HCT116 (cell line): Measurements from ENCODE around the gene PPFIBP1. TPM values are rescaled to one million over a fixed set of nuclear protein-coding genes. Genes with fewer than 3 reads are reported as not detected.
"Not testable (repeated sequence)": the region's sequence is repeated elsewhere in the genome, so short reads cannot be mapped to it uniquely, and the experiment has no call there.

Source experiments
- ATAC-seq: fragments of 200-7000 bp; cut with Tn5 transposase; 2 replicates; pipeline ENCODE4 v1.9.1; 2020; ENCODE audit warnings: mild to moderate bottlenecking, moderate library complexity
- BruUV-seq: library from RNA; stranded (reverse); fragments of 400-500 nt; replicated peaks from 2 replicates; lab custom pipeline; 2021; lab: Mats Ljungman, UMichigan
- CTCF ChIA-PET: fragments of 300-600 bp; sonication (Branson Sonifier 250); formaldehyde crosslinking; loops from one replicate; lab custom pipeline; 2021; ENCODE audit warnings: antibody characterized with exemption; lab: Charles Lee
- POLR2A ChIA-PET: fragments of 300-600, 350-600 bp; sonication (Branson Sonifier 250); formaldehyde crosslinking; loops from one replicate; lab custom pipeline; 2021; ENCODE audit warnings: antibody characterized with exemption; lab: Charles Lee
- RAD21 ChIA-PET, 2 experiments: fragments of 300-600 bp; sonication (Branson Sonifier 250); formaldehyde crosslinking; loops; one replicate each; lab custom pipeline; 2023; ENCODE audit warnings: low total read pairs in 2 of 2; ENCODE audit not compliant: uncharacterized antibody in 2 of 2, unreplicated experiment in 2 of 2, low non-redundant PET in 1 of 2; lab: Charles Lee
- DNase-seq: peaks from one replicate; pipeline ENCODE4 v3.0.0-alpha.2; 2010; ENCODE audit warnings: low read depth, low spot score
- H2AFZ ChIP-seq: fragments of 200-600 bp; shearing (Covaris generic), sonication (generic); 2 replicates; pipeline ENCODE4 v1.6.1; 2017; ENCODE audit warnings: low read depth, mixed run types, mixed read lengths, antibody characterized with exemption, low read length; ENCODE audit not compliant: poor library complexity, severe bottlenecking
- H3K27ac ChIP-seq: 2 replicates; pipeline ENCODE4 v1.5.1; 2012; ENCODE audit warnings: low read depth, low read length
- H3K27me3 ChIP-seq: fragments of 200-600 bp; sonication (generic); 2 replicates; pipeline ENCODE4 v1.6.1; 2016; ENCODE audit warnings: mixed run types, low read length, mixed read lengths; ENCODE audit not compliant: insufficient read depth
- H3K36me3 ChIP-seq, 2 experiments: fragments of 200-500 bp in 1 of 2; fragments of 200-600 bp in 1 of 2; sonication (Bioruptor generic) in 1 of 2; sonication (generic) in 1 of 2; 2 replicates each; pipeline versions ENCODE4 v1.5.1 to v1.6.1; 2014 to 2016; ENCODE audit warnings: low read length in 2 of 2, inconsistent platforms in 1 of 2, mixed read lengths in 1 of 2, mixed run types in 1 of 2; ENCODE audit not compliant: insufficient read depth in 2 of 2, control insufficient read depth in 1 of 2
- H3K4me1 ChIP-seq, 2 experiments: fragments of 200-600 bp in 1 of 2; sonication (generic) in 1 of 2; 2 replicates each; pipeline versions ENCODE4 v1.5.1 to v1.6.1; 2012 to 2017; ENCODE audit warnings: low read length in 2 of 2, inconsistent platforms in 1 of 2, mild to moderate bottlenecking in 1 of 2, mixed read lengths in 1 of 2, mixed run types in 1 of 2, moderate library complexity in 1 of 2; ENCODE audit not compliant: insufficient read depth in 2 of 2, control insufficient read depth in 1 of 2
- H3K4me2 ChIP-seq: fragments of 200-600 bp; sonication (generic); 2 replicates; pipeline ENCODE4 v1.6.1; 2017; ENCODE audit warnings: mixed run types, low read length, mixed read lengths
- H3K4me3 ChIP-seq, 2 experiments: fragments of 200-600 bp in 1 of 2; sonication (generic) in 1 of 2; replicated peaks in 1 of 2; 2 replicates each; pipeline ENCODE4 v1.5.1; 2011 to 2016; ENCODE audit warnings: low read length in 2 of 2, control low read depth in 1 of 2, low read depth in 1 of 2, mild to moderate bottlenecking in 1 of 2, mixed read lengths in 1 of 2, mixed run types in 1 of 2
- H3K79me2 ChIP-seq: fragments of 200-600 bp; sonication (generic); 2 replicates; pipeline ENCODE4 v1.6.1; 2017; ENCODE audit warnings: mild to moderate bottlenecking, mixed run types, low read length, moderate library complexity, mixed read lengths; ENCODE audit not compliant: insufficient read depth
- H3K9ac ChIP-seq: fragments of 200-600 bp; sonication (generic); 2 replicates; pipeline ENCODE4 v1.6.1; 2016; ENCODE audit warnings: low read length, mixed read lengths
- H3K9me2 ChIP-seq: fragments of 200-600 bp; sonication (generic), shearing (Covaris generic); 2 replicates; pipeline ENCODE4 v1.6.1; 2017; ENCODE audit warnings: mixed run types, mild to moderate bottlenecking, moderate library complexity; ENCODE audit not compliant: insufficient read depth
- H3K9me3 ChIP-seq, 2 experiments: fragments of 200-500 bp in 1 of 2; fragments of 200-600 bp in 1 of 2; sonication (Bioruptor generic) in 1 of 2; sonication (generic) in 1 of 2; 2 replicates each; pipeline ENCODE4 v1.6.1; 2014 to 2017; ENCODE audit warnings: low read length in 2 of 2, mixed read lengths in 2 of 2, inconsistent platforms in 1 of 2, low read depth in 1 of 2, mild to moderate bottlenecking in 1 of 2, mixed run types in 1 of 2, moderate library complexity in 1 of 2; ENCODE audit not compliant: control insufficient read depth in 1 of 2, insufficient read depth in 1 of 2
- H4K20me1 ChIP-seq: fragments of 200-600 bp; sonication (generic), shearing (Covaris generic); 2 replicates; pipeline ENCODE4 v1.6.1; 2017; ENCODE audit warnings: mixed run types, mild to moderate bottlenecking, moderate library complexity; ENCODE audit not compliant: insufficient read depth
- CBX3 ChIP-seq: IDR thresholded peaks from 2 replicates; pipeline ENCODE4 v1.6.1; 2012; ENCODE audit warnings: low read depth
- CEBPB ChIP-seq: IDR thresholded peaks from 2 replicates; pipeline ENCODE4 v1.6.1; 2012; ENCODE audit warnings: low read depth
- CTCF ChIP-seq, 3 experiments: fragments of 200-600 bp in 1 of 3; sonication (generic) in 1 of 3; IDR thresholded peaks in 2 of 3; conservative IDR thresholded peaks in 1 of 3; 2 replicates each; pipeline ENCODE4 v1.5.1; 2012 to 2017; ENCODE audit warnings: low read depth in 2 of 3, low read length in 2 of 3, antibody characterized with exemption in 1 of 3, borderline replicate concordance in 1 of 3, control low read depth in 1 of 3, mild to moderate bottlenecking in 1 of 3, mixed read lengths in 1 of 3, mixed run types in 1 of 3, moderate library complexity in 1 of 3; ENCODE audit not compliant: insufficient read depth in 1 of 3
- JUND ChIP-seq: IDR thresholded peaks from 2 replicates; pipeline ENCODE4 v1.6.1; 2012
- RAD21 ChIP-seq: IDR thresholded peaks from 2 replicates; pipeline ENCODE4 v1.6.1; 2012; ENCODE audit warnings: low read depth, mild to moderate bottlenecking
- SIN3A ChIP-seq: IDR thresholded peaks from 2 replicates; pipeline ENCODE4 v1.6.1; 2012; ENCODE audit warnings: low read depth
- SRF ChIP-seq: IDR thresholded peaks from 2 replicates; pipeline ENCODE4 v1.6.1; 2012; ENCODE audit warnings: low read depth
- YY1 ChIP-seq: IDR thresholded peaks from 2 replicates; pipeline ENCODE4 v1.6.1; 2011; ENCODE audit warnings: low read length, low read depth, moderate library complexity, mild to moderate bottlenecking; ENCODE audit not compliant: insufficient replicate concordance; ENCODE audit errors: extremely low read depth
- intact Hi-C: fragments of 100-400 bp; cut with micrococcal nuclease; formaldehyde crosslinking; loops from 2 replicates; pipeline ENCODE4 v1.10.0; 2022
- total RNA-seq: library from RNA; stranded (reverse); gene quantifications from one replicate; pipeline ENCODE4 v1.2.1, GENCODE V29; 2021; ENCODE audit not compliant: unreplicated experiment

The PPFIBP1 gene
- total RNA-seq, 1 experiment from 2014 or later, result 102 TPM

- intact Hi-C loops, result loop anchor here (1.0 to 2.0 kb wide), 3 partner anchors 217 to 268 kb away; no protein-coding TSS in a partner anchor
- Histone ChIP-seq H3K27me3 (no peaks in the 10 kb centered on the region), H3K9ac (no peak overlapping the region), H3K9me3 (no peaks in the 10 kb centered on the region), H4K20me1 (no peaks in the 10 kb centered on the region), H3K79me2 (no peaks in the 10 kb centered on the region), H3K27ac (no peak overlapping the region; the same call in 1 of the 2 replicates), H3K4me2 (no peak overlapping the region), H2AFZ (no peak overlapping the region), H3K4me1 (no peaks in the 10 kb centered on the region), H3K9me2 (no peaks in the 10 kb centered on the region), H3K4me3 (no peak overlapping the region), H3K36me3 (peaks cover 0 to 4% of the 10 kb centered on the region in 2 experiments; a peak in 3 of 4 replicates)
- BruUV-seq, result no TSS peak
- ChIA-PET POLR2A (no interaction called here), CTCF (interaction anchor here (1.4 kb wide), 1 partner anchor 228 kb away, joined by 4 read pairs; no protein-coding TSS in a partner anchor), RAD21 (no interaction called here)
- peak; percentile 83 for TF ChIP-seq RAD21
- peak; percentile 68 to 87 (median 82); a peak in 5 of 6 replicates for TF ChIP-seq CTCF (IDR thresholded peaks at IDR 0.05 in 2 of 3, conservative IDR thresholded peaks at IDR 0.05 in 1 of 3; ENCODE audit: borderline replicate concordance in 1 of 3, insufficient read depth in 1 of 3, low read depth in 2 of 3, low read length in 2 of 3)
- no peak for TF ChIP-seq JUND
- ATAC-seq (peak; percentile 78), DNase-seq (peak; percentile 58)
Measured at GRCh38 chr12:27652174-27652763, 128.3 kb downstream of the PPFIBP1 start.

DNA sequence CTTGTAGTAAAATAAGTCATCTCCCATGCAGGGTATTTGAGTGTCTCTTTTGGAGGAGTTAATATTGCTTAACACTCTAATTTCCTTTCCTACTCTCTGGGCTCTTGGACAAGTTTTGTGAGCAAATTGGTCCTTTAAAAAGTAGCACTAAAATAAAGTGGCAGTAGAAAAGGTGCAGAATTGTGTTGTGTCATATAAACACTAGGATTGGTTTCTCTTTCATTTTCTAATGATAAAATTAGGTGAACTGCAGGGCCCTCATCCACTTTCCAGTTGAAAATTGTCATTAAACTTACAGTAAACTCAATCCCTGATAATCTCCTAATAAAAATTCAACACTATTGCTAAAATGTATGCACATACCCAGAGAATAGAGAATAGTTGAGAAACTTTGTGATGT lies 129.7 kb downstream of the PPFIBP1 start:
- no peaks in the 10 kb centered on the region for H3K9me3 ChIP-seq
- no TSS peak for BruUV-seq
- H3K4me3 ChIP-seq, result no peak overlapping the region
- H4K20me1 ChIP-seq, result no peaks in the 10 kb centered on the region
- no peak overlapping the region for H3K4me2 ChIP-seq
- intact Hi-C loops, result loop anchor here (2.0 kb wide), 1 partner anchor 229 kb away; no protein-coding TSS in a partner anchor
- TF ChIP-seq CTCF (IDR thresholded peaks at IDR 0.05 in 2 of 3, conservative IDR thresholded peaks at IDR 0.05 in 1 of 3; ENCODE audit: borderline replicate concordance in 1 of 3, insufficient read depth in 1 of 3, low read depth in 2 of 3, low read length in 2 of 3) (no peak), SRF (no peak), JUND (no peak), SIN3A (no peak), CBX3 (no peak), CEBPB (no peak), YY1 (no peak)
- DNase-seq, result no peak
- no peak overlapping the region for H3K9ac ChIP-seq
- no peaks in the 10 kb centered on the region for H3K4me1 ChIP-seq
- POLR2A ChIA-PET, result no interaction called here
- no peaks in the 10 kb centered on the region for H3K79me2 ChIP-seq
- H3K27me3 ChIP-seq, result no peaks in the 10 kb centered on the region
- RAD21 ChIA-PET, result no interaction called here
- ATAC-seq, result no peak
- H3K27ac ChIP-seq, result no peak overlapping the region
- H3K9me2 ChIP-seq, result no peaks in the 10 kb centered on the region
- H2AFZ ChIP-seq, result no peak overlapping the region
- CTCF ChIA-PET, result interaction anchor here (1.4 kb wide), 1 partner anchor 229 kb away, joined by 4 read pairs; no protein-coding TSS in a partner anchor
- H3K36me3 ChIP-seq, result peaks cover 0 to 3% of the 10 kb centered on the region in 2 experiments; a peak in 2 of 4 replicates

- H3K36me3 ChIP-seq, H3K79me2 ChIP-seq, H3K9me2 ChIP-seq, H3K9ac ChIP-seq, DNase-seq, POLR2A ChIA-PET, RAD21 ChIA-PET, H3K4me1 ChIP-seq, BruUV-seq, H3K9me3 ChIP-seq, H3K27ac ChIP-seq, CTCF ChIA-PET, H3K4me3 ChIP-seq, intact Hi-C loops, H3K4me2 ChIP-seq, H4K20me1 ChIP-seq, H3K27me3 ChIP-seq, H2AFZ ChIP-seq, ATAC-seq: not testable (repeated sequence)
Measured at GRCh38 chr12:27655476-27655875, 131.5 kb downstream of the PPFIBP1 start.
